Parathyroid adenoma (tissue), 2 donors: ENCODE measurements around the gene CFAP54.
"Not testable (repeated sequence)": the region's sequence is repeated elsewhere in the genome, so short reads cannot be mapped to it uniquely, and the experiment has no call there.

ENCODE experiments used
- H2AFZ ChIP-seq: fragments of 300-600 bp; sonication (generic); one replicate; pipeline ENCODE4 v1.7.0; 2017; ENCODE audit warnings: antibody characterized with exemption, mild to moderate bottlenecking
- H3K27ac ChIP-seq: fragments of 300-600 bp; sonication (generic); one replicate; pipeline ENCODE4 v1.7.0; 2017
- H3K27me3 ChIP-seq: fragments of 300-600 bp; sonication (generic); one replicate; pipeline ENCODE4 v1.7.0; 2017; ENCODE audit warnings: low read length; ENCODE audit not compliant: control insufficient read depth, insufficient read depth
- H3K36me3 ChIP-seq: fragments of 300-600 bp; sonication (generic); one replicate; pipeline ENCODE4 v1.7.0; 2017; ENCODE audit warnings: low read length; ENCODE audit not compliant: control insufficient read depth, insufficient read depth
- H3K4me1 ChIP-seq: fragments of 300-600 bp; sonication (generic); one replicate; pipeline ENCODE4 v1.7.0; 2017; ENCODE audit warnings: control low read depth
- H3K4me2 ChIP-seq: fragments of 300-600 bp; sonication (generic); one replicate; pipeline ENCODE4 v1.7.0; 2017; ENCODE audit warnings: low read length
- H3K4me3 ChIP-seq: fragments of 300-600 bp; sonication (generic); one replicate; pipeline ENCODE4 v1.7.0; 2017; ENCODE audit warnings: low read depth, low read length
- H3K79me2 ChIP-seq: fragments of 300-600 bp; sonication (generic); one replicate; pipeline ENCODE4 v1.7.0; 2017; ENCODE audit warnings: control low read depth
- H3K9ac ChIP-seq: fragments of 300-600 bp; sonication (generic); one replicate; pipeline ENCODE4 v1.7.0; 2017; ENCODE audit warnings: mild to moderate bottlenecking
- H3K9me3 ChIP-seq: fragments of 300-600 bp; sonication (generic); one replicate; pipeline ENCODE4 v1.7.0; 2017; ENCODE audit warnings: low read length; ENCODE audit not compliant: control insufficient read depth
- CTCF ChIP-seq: fragments of 300-600 bp; sonication (generic); IDR thresholded peaks from one replicate; pipeline ENCODE4 v1.7.0; 2017; ENCODE audit warnings: antibody characterized with exemption, mild to moderate bottlenecking
- donor health status: primary hyperparathyroidism.

The CFAP54 gene

GRCh38 chr12:96648923-96649322, 159.5 kb downstream of the CFAP54 start:
- Histone ChIP-seq H2AFZ (no peak overlapping the region), H3K27ac (no peak overlapping the region), H3K4me3 (no peak overlapping the region), H3K4me1 (no peaks in the 10 kb centered on the region), H3K9ac (no peak overlapping the region), H3K36me3 (no peaks in the 10 kb centered on the region), H3K79me2 (no peaks in the 10 kb centered on the region), H3K4me2 (no peak overlapping the region), H3K9me3 (no peaks in the 10 kb centered on the region), H3K27me3 (no peaks in the 10 kb centered on the region)
- TF ChIP-seq CTCF: no peak

DNA sequence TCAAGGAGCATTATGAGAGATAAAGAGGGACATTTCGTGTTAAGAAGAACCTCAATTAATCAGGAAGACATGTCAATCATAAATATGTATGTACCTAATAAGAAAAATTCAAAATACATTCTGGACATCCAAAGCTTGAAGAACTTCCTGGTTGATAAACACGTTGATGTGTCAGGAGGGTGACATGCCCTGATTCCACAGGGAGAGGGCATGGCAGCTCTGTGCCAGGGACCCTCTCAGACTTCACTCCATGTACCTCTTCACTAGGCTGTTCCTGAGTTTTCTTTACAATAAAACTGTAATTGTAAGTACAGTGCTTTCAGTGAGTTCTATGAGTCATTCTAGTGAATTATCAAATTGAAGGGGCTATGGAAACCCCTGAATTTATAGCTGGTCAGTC, 163.5 kb downstream of the CFAP54 start:
- no peaks in the 10 kb centered on the region for H3K4me1 ChIP-seq
- no peak overlapping the region for H2AFZ ChIP-seq
- no peak overlapping the region for H3K9ac ChIP-seq
- H3K9me3 ChIP-seq: no peaks in the 10 kb centered on the region
- no peaks in the 10 kb centered on the region for H3K79me2 ChIP-seq
- no peak overlapping the region for H3K4me3 ChIP-seq
- no peak overlapping the region for H3K4me2 ChIP-seq
- no peak for TF ChIP-seq CTCF
- no peaks in the 10 kb centered on the region for H3K36me3 ChIP-seq
- H3K27me3 ChIP-seq: no peaks in the 10 kb centered on the region
- no peak overlapping the region for H3K27ac ChIP-seq

GRCh38 chr12:96658075-96658474, 168.7 kb downstream of the CFAP54 start:
- no peaks in the 10 kb centered on the region for H3K79me2 ChIP-seq
- H3K4me2 ChIP-seq: no peak overlapping the region
- H3K4me3 ChIP-seq: no peak overlapping the region
- no peaks in the 10 kb centered on the region for H3K27me3 ChIP-seq
- no peaks in the 10 kb centered on the region for H3K36me3 ChIP-seq
- no peak overlapping the region for H2AFZ ChIP-seq
- no peak for TF ChIP-seq CTCF
- no peak overlapping the region for H3K9ac ChIP-seq
- H3K4me1 ChIP-seq: no peaks in the 10 kb centered on the region
- H3K27ac ChIP-seq: no peak overlapping the region
- no peaks in the 10 kb centered on the region for H3K9me3 ChIP-seq

DNA sequence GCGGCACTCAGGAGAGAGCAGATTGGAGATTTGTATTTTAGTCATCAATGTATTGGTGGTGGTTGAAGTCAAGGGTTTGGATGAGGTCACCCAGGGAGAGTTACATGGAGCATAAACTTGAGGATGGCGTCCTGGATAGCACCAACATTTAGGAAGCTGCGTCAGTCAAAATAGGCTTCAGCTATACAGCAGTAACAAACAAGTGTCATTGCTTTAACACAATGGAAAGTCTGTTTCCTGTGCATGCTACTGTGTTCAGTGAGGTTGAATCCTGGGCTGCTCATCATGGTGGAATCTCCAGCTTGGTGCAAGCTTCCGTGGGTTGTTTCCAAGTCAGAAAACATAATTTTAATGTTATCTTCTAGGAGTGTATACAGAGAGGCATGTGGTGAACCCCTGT, 180.4 kb downstream of the CFAP54 start:
- Histone ChIP-seq H3K9ac (no peak overlapping the region), H3K4me1 (no peaks in the 10 kb centered on the region)
- TF ChIP-seq CTCF: no peak

GRCh38 chr12:96670334-96670899, 181.0 kb downstream of the CFAP54 start:
- TF ChIP-seq CTCF: no peak
- H3K9ac ChIP-seq: no peak overlapping the region
- H3K36me3 ChIP-seq: no peaks in the 10 kb centered on the region

More for the DNA sequence above, 180.4 kb downstream of the CFAP54 start:
- Histone ChIP-seq H3K4me3 (no peak overlapping the region), H3K36me3 (no peaks in the 10 kb centered on the region), H2AFZ (no peak overlapping the region), H3K27me3 (no peaks in the 10 kb centered on the region), H3K79me2 (no peaks in the 10 kb centered on the region), H3K4me2 (no peak overlapping the region), H3K27ac (no peak overlapping the region), H3K9me3 (no peaks in the 10 kb centered on the region)

GRCh38 chr12:96675519-96675918, 186.1 kb downstream of the CFAP54 start:
- not testable (repeated sequence) for H3K36me3 ChIP-seq, H3K27ac ChIP-seq, H3K4me3 ChIP-seq, H3K4me2 ChIP-seq, H2AFZ ChIP-seq, H3K4me1 ChIP-seq, H3K79me2 ChIP-seq, H3K27me3 ChIP-seq, H3K9ac ChIP-seq, H3K9me3 ChIP-seq

More at GRCh38 chr12:96670334-96670899, 181.0 kb downstream of the CFAP54 start:
- no peak overlapping the region for H3K4me3 ChIP-seq
- H3K9me3 ChIP-seq: no peaks in the 10 kb centered on the region
- no peak overlapping the region for H3K27ac ChIP-seq
- no peak overlapping the region for H3K4me2 ChIP-seq
- no peak overlapping the region for H2AFZ ChIP-seq
- H3K79me2 ChIP-seq: no peaks in the 10 kb centered on the region
- H3K27me3 ChIP-seq: no peaks in the 10 kb centered on the region
- no peaks in the 10 kb centered on the region for H3K4me1 ChIP-seq
